Liver (tissue), 3 donors: ENCODE results near the gene EVL.

Experiments used
- ATF3 ChIP-seq: IDR thresholded peaks from 2 replicates; pipeline ENCODE4 v1.6.1; 2016; ENCODE audit warnings: antibody characterized with exemption
- CTCF ChIP-seq: fragments of 150-350 bp; IDR thresholded peaks from 2 replicates; pipeline ENCODE4 v1.5.1; 2017; ENCODE audit warnings: improper control_type of control experiment, low read depth, low read length; ENCODE audit not compliant: missing input control
- EGR1 ChIP-seq, 2 donors: IDR thresholded peaks; 2 replicates each; pipeline ENCODE4 v1.6.1; 2016 to 2018; ENCODE audit warnings: antibody characterized with exemption in 2 of 2, low read depth in 2 of 2
- GABPA ChIP-seq, 2 donors: IDR thresholded peaks in 1 of 2; conservative IDR thresholded peaks in 1 of 2; 2 replicates each; pipeline ENCODE4 v1.6.1; 2016; ENCODE audit warnings: antibody characterized with exemption in 2 of 2, mild to moderate bottlenecking in 1 of 2, moderate library complexity in 1 of 2
- HNF4A ChIP-seq, 2 donors: conservative IDR thresholded peaks; 2 replicates each; pipeline ENCODE4 v1.6.1; 2016; ENCODE audit warnings: antibody characterized with exemption in 2 of 2, mild to moderate bottlenecking in 2 of 2
- MAX ChIP-seq: IDR thresholded peaks from 2 replicates; pipeline ENCODE4 v1.6.1; 2016; ENCODE audit warnings: antibody characterized with exemption
- RAD21 ChIP-seq, 2 donors: IDR thresholded peaks; 2 replicates each; pipeline ENCODE4 v1.6.1; 2016; ENCODE audit warnings: antibody characterized with exemption in 2 of 2, mild to moderate bottlenecking in 2 of 2
- REST ChIP-seq: IDR thresholded peaks from 2 replicates; pipeline ENCODE4 v1.6.1; 2016; ENCODE audit warnings: antibody characterized with exemption, mild to moderate bottlenecking
- TAF1 ChIP-seq: conservative IDR thresholded peaks from 2 replicates; pipeline ENCODE4 v1.6.1; 2016; ENCODE audit warnings: antibody characterized with exemption, mild to moderate bottlenecking
- ZBTB33 ChIP-seq: IDR thresholded peaks from 2 replicates; pipeline ENCODE4 v1.6.1; 2016; ENCODE audit warnings: antibody characterized with exemption
- donor health status: healthy.
- donor health status: healthy.

- TF ChIP-seq GABPA (IDR thresholded peaks at IDR 0.05 in 1 of 2, conservative IDR thresholded peaks at IDR 0.05 in 1 of 2) (no peak), ZBTB33 (no peak), CTCF (no peak), HNF4A (conservative IDR thresholded peaks at IDR 0.05) (peak; percentile 19 to 26), MAX (no peak), RAD21 (IDR thresholded peaks at IDR 0.05) (no peak), TAF1 (no peak), EGR1 (IDR thresholded peaks at IDR 0.05; ENCODE audit: low read depth in 2 of 2) (no peak), ATF3 (no peak), REST (no peak)
Observed at GRCh38 chr14:100104006-100104352, 38.8 kb downstream of the EVL start.
